C4-2B (cell line): ENCODE results near the gene FLYWCH1.
"Not testable (repeated sequence)": the region's sequence is repeated elsewhere in the genome, so short reads cannot be mapped to it uniquely, and the experiment has no call there.

ENCODE experiments used
- ZFX ChIP-seq: fragments of 450-650 bp; IDR thresholded peaks from 2 replicates; pipeline ENCODE4 v1.6.1; 2017
- TF ChIP-seq, protein P1 (sequence below): fragments of 450-650 bp; conservative IDR thresholded peaks from 2 replicates; pipeline ENCODE4 v1.5.1; 2017; ENCODE audit warnings: mild to moderate bottlenecking

GRCh38 chr16:2928151-2928550 is 16.4 kb downstream of the FLYWCH1 start:
- TF ChIP-seq, protein P1, sequence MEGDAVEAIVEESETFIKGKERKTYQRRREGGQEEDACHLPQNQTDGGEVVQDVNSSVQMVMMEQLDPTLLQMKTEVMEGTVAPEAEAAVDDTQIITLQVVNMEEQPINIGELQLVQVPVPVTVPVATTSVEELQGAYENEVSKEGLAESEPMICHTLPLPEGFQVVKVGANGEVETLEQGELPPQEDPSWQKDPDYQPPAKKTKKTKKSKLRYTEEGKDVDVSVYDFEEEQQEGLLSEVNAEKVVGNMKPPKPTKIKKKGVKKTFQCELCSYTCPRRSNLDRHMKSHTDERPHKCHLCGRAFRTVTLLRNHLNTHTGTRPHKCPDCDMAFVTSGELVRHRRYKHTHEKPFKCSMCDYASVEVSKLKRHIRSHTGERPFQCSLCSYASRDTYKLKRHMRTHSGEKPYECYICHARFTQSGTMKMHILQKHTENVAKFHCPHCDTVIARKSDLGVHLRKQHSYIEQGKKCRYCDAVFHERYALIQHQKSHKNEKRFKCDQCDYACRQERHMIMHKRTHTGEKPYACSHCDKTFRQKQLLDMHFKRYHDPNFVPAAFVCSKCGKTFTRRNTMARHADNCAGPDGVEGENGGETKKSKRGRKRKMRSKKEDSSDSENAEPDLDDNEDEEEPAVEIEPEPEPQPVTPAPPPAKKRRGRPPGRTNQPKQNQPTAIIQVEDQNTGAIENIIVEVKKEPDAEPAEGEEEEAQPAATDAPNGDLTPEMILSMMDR = not testable (repeated sequence)
- not testable (repeated sequence) for TF ChIP-seq ZFX
